ENCODE data around the gene THPO. TPM values are rescaled to one million over a fixed set of nuclear protein-coding genes. Genes with fewer than 3 reads are reported as not detected.

The THPO gene
- total and polyA plus RNA-seq, 2 experiments from 2014 or later, result 0.14 to 1.9 TPM

- no peak for ATAC-seq
- Histone ChIP-seq H3K4me1 (ENCODE audit: insufficient read depth) (peaks cover 27% of the 10 kb centered on the region), H3K36me3 (ENCODE audit: insufficient read depth) (peaks cover 39% of the 10 kb centered on the region), H3K79me2 (replicated peaks; ENCODE audit: insufficient read depth) (peaks cover 32% of the 10 kb centered on the region), H3K27ac (ENCODE audit: low read depth) (peak overlapping the region; percentile 98), H3K4me3 (peak overlapping the region; percentile 86; the same call in 1 of the 2 replicates), H3K4me2 (no peak overlapping the region), H2AFZ (no peak overlapping the region), H4K20me1 (replicated peaks; ENCODE audit: insufficient read depth) (peaks cover 52% of the 10 kb centered on the region), H3K9me2 (ENCODE audit: insufficient read depth) (no peaks in the 10 kb centered on the region), H3F3A (replicated peaks; ENCODE audit: low read depth) (peaks cover 62% of the 10 kb centered on the region), H3K27me3 (ENCODE audit: insufficient read depth) (no peaks in the 10 kb centered on the region)
- Mint-ChIP-seq H3K36me3 (ENCODE audit: low read depth) (peaks cover 59% of the 10 kb centered on the region), H3K9me3 (peaks cover 3% of the 10 kb centered on the region; the same call in 1 of the 3 replicates), H3K27ac (peak overlapping the region; percentile 38; the same call in 1 of the 2 replicates), H3K4me3 (no peak overlapping the region), H3K27me3 (ENCODE audit: insufficient read depth, low read depth, poor library complexity) (peaks cover 36% of the 10 kb centered on the region), H3K4me1 (peaks cover 32% of the 10 kb centered on the region)
- TF ChIP-seq NANOG (IDR thresholded peaks at IDR 0.05; ENCODE audit: borderline replicate concordance) (no peak), ZNF114 (CRISPR knock-in tag; IDR thresholded peaks at IDR 0.05) (no peak), ETS1 (IDR thresholded peaks at IDR 0.05) (no peak), STAT1 (IDR thresholded peaks at IDR 0.05; ENCODE audit: unreplicated experiment) (no peak), EZH2 (IDR thresholded peaks at IDR 0.05; ENCODE audit: low read depth, unreplicated experiment) (no peak), POLR2AphosphoS5 (IDR thresholded peaks at IDR 0.05; ENCODE audit: low read depth) (no peak), JUNB (IDR thresholded peaks at IDR 0.05; ENCODE audit: unreplicated experiment) (no peak), EZH2phosphoT487 (IDR thresholded peaks at IDR 0.05; ENCODE audit: unreplicated experiment) (no peak), ZNF331 (CRISPR knock-in tag; IDR thresholded peaks at IDR 0.05; ENCODE audit: low read depth) (no peak), CREB1 (CRISPR knock-in tag; IDR thresholded peaks at IDR 0.05; ENCODE audit: low read depth) (no peak)
- TF ChIP-seq, protein P1, sequence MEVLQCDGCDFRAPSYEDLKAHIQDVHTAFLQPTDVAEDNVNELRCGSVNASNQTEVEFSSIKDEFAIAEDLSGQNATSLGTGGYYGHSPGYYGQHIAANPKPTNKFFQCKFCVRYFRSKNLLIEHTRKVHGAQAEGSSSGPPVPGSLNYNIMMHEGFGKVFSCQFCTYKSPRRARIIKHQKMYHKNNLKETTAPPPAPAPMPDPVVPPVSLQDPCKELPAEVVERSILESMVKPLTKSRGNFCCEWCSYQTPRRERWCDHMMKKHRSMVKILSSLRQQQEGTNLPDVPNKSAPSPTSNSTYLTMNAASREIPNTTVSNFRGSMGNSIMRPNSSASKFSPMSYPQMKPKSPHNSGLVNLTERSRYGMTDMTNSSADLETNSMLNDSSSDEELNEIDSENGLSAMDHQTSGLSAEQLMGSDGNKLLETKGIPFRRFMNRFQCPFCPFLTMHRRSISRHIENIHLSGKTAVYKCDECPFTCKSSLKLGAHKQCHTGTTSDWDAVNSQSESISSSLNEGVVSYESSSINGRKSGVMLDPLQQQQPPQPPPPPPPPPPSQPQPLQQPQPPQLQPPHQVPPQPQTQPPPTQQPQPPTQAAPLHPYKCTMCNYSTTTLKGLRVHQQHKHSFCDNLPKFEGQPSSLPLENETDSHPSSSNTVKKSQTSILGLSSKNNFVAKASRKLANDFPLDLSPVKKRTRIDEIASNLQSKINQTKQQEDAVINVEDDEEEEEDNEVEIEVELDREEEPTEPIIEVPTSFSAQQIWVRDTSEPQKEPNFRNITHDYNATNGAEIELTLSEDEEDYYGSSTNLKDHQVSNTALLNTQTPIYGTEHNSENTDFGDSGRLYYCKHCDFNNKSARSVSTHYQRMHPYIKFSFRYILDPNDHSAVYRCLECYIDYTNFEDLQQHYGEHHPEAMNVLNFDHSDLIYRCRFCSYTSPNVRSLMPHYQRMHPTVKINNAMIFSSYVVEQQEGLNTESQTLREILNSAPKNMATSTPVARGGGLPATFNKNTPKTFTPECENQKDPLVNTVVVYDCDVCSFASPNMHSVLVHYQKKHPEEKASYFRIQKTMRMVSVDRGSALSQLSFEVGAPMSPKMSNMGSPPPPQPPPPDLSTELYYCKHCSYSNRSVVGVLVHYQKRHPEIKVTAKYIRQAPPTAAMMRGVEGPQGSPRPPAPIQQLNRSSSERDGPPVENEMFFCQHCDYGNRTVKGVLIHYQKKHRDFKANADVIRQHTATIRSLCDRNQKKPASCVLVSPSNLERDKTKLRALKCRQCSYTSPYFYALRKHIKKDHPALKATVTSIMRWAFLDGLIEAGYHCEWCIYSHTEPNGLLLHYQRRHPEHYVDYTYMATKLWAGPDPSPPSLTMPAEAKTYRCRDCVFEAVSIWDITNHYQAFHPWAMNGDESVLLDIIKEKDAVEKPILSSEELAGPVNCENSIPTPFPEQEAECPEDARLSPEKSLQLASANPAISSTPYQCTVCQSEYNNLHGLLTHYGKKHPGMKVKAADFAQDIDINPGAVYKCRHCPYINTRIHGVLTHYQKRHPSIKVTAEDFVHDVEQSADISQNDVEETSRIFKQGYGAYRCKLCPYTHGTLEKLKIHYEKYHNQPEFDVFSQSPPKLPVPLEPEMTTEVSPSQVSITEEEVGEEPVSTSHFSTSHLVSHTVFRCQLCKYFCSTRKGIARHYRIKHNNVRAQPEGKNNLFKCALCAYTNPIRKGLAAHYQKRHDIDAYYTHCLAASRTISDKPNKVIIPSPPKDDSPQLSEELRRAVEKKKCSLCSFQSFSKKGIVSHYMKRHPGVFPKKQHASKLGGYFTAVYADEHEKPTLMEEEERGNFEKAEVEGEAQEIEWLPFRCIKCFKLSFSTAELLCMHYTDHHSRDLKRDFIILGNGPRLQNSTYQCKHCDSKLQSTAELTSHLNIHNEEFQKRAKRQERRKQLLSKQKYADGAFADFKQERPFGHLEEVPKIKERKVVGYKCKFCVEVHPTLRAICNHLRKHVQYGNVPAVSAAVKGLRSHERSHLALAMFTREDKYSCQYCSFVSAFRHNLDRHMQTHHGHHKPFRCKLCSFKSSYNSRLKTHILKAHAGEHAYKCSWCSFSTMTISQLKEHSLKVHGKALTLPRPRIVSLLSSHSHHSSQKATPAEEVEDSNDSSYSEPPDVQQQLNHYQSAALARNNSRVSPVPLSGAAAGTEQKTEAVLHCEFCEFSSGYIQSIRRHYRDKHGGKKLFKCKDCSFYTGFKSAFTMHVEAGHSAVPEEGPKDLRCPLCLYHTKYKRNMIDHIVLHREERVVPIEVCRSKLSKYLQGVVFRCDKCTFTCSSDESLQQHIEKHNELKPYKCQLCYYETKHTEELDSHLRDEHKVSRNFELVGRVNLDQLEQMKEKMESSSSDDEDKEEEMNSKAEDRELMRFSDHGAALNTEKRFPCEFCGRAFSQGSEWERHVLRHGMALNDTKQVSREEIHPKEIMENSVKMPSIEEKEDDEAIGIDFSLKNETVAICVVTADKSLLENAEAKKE (CRISPR knock-in tag; IDR thresholded peaks at IDR 0.05), result no peak
- TF ChIP-seq, protein P2, sequence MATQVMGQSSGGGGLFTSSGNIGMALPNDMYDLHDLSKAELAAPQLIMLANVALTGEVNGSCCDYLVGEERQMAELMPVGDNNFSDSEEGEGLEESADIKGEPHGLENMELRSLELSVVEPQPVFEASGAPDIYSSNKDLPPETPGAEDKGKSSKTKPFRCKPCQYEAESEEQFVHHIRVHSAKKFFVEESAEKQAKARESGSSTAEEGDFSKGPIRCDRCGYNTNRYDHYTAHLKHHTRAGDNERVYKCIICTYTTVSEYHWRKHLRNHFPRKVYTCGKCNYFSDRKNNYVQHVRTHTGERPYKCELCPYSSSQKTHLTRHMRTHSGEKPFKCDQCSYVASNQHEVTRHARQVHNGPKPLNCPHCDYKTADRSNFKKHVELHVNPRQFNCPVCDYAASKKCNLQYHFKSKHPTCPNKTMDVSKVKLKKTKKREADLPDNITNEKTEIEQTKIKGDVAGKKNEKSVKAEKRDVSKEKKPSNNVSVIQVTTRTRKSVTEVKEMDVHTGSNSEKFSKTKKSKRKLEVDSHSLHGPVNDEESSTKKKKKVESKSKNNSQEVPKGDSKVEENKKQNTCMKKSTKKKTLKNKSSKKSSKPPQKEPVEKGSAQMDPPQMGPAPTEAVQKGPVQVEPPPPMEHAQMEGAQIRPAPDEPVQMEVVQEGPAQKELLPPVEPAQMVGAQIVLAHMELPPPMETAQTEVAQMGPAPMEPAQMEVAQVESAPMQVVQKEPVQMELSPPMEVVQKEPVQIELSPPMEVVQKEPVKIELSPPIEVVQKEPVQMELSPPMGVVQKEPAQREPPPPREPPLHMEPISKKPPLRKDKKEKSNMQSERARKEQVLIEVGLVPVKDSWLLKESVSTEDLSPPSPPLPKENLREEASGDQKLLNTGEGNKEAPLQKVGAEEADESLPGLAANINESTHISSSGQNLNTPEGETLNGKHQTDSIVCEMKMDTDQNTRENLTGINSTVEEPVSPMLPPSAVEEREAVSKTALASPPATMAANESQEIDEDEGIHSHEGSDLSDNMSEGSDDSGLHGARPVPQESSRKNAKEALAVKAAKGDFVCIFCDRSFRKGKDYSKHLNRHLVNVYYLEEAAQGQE (IDR thresholded peaks at IDR 0.05; ENCODE audit: unreplicated experiment), result no peak
- TF ChIP-seq, protein P3, sequence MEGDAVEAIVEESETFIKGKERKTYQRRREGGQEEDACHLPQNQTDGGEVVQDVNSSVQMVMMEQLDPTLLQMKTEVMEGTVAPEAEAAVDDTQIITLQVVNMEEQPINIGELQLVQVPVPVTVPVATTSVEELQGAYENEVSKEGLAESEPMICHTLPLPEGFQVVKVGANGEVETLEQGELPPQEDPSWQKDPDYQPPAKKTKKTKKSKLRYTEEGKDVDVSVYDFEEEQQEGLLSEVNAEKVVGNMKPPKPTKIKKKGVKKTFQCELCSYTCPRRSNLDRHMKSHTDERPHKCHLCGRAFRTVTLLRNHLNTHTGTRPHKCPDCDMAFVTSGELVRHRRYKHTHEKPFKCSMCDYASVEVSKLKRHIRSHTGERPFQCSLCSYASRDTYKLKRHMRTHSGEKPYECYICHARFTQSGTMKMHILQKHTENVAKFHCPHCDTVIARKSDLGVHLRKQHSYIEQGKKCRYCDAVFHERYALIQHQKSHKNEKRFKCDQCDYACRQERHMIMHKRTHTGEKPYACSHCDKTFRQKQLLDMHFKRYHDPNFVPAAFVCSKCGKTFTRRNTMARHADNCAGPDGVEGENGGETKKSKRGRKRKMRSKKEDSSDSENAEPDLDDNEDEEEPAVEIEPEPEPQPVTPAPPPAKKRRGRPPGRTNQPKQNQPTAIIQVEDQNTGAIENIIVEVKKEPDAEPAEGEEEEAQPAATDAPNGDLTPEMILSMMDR (conservative IDR thresholded peaks at IDR 0.05; ENCODE audit: low read depth in 2 of 2), result no peak
- no peak for DNase-seq (ENCODE audit: low spot score)
Observed at GRCh38 chr3:184334470-184335158, 43.4 kb downstream of the THPO start.
